GM18858 (cell line): ENCODE results near the gene ATF7.
"Not testable (repeated sequence)": the region's sequence is repeated elsewhere in the genome, so short reads cannot be mapped to it uniquely, and the experiment has no call there.

Source experiments
- ATAC-seq: cut with Tn5 transposase; IDR thresholded peaks from one replicate; pipeline ENCODE4 v1.9.1; 2021; ENCODE audit not compliant: unreplicated experiment

ATF7 gene

DNA sequence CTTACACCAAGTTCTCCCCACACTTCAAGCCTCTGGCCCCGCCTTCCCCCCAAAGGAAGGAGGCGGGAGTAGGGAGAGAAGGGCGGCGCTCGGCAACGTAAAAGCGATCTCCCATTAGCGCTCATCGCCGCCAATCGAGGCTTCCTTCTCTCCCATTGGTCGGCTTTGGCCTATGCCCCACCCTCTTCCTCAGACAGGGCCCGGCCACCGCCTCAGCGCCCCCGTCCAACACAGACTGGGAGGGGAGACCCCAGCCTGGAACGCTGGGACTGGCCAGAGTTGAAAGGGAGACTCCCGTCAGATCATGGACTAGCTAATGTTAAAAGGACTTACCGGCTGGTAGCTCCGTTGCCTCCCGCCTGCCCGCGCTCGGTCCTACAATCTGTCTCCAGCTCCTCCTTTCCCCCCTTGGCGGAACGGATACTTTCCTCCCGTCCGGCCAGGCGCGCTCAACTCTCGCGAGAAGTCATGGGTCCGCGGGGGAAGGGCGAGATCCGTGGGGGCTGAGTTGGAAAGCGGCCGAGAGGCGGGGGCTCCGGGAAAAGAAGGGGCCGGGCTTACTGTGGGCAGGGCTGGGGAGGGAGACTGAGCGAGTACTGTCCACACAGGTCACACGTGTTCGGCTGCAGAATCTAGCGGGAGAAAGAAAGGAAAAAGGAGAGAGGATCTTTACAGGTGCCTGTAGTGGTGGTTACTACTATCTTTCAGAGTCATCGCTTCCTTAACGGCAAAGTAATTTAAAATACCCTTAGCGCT lies at the start of gene ATF7:
Gene ATF7, minus strand, starts transcription at position 437 of the 756 bp plus-strand sequence. CDS start 25,382 bp downstream, outside the sequence.
- ATAC-seq = peak; percentile 89

DNA sequence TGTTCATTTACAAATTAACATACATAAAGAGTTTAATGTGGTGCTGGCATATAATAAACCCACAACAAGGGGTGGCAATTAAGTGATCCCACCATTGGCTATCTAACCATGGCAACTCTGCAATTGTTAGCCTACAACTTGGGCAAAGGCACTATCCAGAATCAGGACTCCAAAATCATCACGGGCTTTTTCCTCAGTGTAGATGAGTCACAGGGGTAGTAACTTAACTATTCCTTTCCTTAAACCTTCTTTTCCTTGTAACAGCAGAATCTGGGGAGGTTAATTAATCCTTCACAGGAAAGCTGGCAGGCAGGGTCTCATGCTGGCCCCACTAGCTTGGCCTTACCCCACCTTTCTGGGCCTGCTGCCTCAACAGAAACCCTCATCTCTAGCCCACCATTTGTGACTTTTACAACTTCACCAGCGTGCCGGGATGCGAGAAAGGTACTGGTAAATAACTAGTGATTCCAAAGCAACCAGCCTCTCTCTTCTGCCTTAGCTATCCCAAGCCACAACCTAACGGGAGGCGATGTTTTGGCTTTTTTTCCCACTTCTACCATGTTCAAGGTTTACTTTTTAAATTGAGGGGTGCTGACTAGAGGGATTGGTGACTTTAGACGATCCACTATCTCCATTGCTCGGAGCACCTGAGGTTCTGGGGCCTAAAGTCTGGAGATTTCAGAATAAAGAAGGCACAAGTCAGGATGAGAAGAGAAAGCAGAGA lies 49.0 kb upstream of the ATF7 start:
- ATAC-seq = no peak

DNA sequence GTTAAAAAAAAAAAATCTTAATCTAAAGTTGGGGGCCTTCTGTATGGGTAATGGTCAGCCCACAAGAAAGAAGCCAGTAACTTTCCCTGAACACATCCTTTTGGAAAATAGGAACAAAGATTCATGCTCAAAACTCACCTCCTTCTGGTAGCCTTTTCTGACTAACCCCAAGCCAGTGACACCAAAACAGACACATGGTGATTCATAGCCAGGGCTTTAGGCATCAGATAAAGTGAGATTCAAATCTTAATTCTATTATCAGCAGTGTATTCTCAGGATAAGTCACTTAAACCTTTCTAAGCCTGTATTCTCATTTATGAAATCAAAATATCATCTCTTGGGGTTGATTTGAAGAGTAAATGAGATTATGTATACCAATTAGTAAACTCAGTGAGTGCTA lies 44.8 kb upstream of the ATF7 start:
- no peak for ATAC-seq

DNA sequence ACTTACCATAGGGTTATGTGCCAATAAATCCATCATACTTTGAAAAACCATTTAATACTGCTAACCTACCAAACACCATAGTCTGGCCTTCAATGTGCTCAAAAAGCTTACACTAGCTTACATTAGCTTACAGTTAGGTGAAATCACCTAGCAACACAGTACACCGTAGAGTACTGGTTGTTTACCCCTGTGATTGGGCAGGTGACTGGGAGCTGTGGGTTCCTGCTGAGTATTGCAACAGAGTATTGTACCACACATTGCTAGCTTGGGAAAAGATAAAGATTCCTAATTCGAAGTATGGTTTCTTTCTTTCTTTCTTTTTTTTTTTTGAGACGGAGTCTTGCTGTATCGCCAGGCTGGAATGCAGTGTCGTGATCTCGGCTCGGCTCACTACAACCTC lies 44.1 kb upstream of the ATF7 start:
- ATAC-seq = no peak

DNA sequence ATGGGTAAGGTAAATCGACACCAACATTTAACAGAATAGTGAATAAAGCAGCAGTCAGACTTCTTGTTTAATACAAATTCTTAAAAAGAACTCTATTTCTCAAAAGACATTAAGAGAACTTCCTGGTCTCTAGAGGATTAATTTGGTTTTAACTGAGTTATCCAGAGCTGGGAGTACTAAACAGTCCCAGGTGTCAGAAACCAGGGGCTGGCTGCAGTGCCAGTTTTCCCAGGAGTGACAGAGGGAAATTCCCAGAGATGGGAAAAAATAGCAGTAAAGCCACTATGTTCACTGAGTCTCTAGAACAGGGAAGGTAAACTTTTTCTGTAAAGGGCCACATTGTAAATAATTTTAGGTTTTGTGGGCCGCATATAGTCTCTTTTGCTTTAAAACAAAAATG lies 40.9 kb upstream of the ATF7 start:
- ATAC-seq = no peak

DNA sequence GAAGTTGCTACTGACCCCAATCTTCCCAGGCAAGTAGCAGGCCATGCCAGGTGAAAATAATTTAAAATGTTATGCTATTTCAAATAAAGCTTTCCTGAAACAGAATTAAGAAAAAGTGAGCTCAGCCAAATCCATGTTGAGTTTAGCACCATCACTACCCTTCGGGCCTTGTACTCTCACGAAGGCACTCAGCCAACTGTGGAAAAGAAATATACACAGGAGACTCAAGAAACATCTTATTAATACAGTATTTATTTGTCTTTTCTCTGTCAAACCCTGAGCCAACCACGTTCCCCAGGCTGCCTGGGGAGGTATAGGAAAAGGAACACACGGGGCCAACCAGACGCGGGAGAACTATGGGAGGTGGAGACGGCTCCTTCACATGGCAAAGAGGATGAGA lies 38.8 kb upstream of the ATF7 start:
- ATAC-seq = no peak

DNA sequence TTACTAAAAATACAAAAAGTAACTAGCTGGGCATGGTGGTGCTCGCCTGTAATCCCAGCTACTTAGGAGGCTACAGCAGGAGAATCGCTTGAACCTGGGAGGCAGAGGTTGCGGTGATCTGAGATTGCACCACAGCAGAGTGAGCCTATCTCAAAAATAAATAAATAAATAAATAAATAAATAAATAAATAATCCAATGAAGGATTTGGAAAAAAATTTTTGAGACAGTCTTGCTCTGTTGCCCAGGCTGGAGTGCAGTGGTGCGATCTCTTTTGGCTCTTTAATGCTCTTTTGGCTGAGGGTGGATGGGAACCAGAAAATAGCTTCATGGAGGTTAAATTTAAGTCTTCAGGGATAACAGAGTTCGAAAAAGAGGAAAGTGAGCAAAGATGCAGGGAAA lies 38.0 kb upstream of the ATF7 start:
- no peak for ATAC-seq

DNA sequence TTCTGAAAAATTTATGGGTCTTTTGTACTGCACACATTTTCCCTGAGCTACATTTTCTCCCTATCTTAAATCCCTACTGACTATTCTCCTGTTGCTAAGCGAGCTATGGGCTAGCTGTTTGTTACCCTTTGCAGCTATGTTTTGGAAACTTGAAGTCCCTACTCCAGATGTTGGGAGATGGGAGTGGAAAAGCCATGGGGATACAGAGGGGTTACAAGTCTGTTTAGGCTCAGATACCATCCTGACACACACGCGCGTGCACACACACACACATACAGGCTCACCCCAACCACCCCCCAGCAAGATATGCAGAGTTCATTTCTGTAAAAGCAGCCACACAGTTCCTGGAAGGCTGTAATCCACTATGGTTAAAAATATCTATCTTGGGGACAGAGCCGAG lies 33.9 kb upstream of the ATF7 start:
- no peak for ATAC-seq

DNA sequence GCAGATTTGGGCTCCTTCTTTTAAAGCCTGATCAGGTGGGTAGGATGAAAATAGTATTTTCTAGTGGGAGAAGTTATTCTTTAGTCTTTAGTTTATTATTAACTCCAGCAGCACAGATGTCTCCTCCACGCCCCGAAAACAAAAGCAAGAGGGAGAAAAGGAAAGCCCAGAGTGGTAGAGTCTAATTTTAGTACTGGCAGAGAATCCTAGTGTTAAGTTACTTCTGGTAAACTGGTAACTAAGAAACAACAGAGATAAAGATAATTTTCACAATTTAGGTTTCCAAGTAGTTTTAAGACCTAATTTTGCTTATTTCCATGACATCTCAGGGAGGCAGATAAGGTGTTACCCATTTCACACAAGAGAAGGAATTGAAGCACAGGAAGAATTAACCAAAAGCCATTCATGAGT lies 33.4 kb upstream of the ATF7 start:
- no peak for ATAC-seq

DNA sequence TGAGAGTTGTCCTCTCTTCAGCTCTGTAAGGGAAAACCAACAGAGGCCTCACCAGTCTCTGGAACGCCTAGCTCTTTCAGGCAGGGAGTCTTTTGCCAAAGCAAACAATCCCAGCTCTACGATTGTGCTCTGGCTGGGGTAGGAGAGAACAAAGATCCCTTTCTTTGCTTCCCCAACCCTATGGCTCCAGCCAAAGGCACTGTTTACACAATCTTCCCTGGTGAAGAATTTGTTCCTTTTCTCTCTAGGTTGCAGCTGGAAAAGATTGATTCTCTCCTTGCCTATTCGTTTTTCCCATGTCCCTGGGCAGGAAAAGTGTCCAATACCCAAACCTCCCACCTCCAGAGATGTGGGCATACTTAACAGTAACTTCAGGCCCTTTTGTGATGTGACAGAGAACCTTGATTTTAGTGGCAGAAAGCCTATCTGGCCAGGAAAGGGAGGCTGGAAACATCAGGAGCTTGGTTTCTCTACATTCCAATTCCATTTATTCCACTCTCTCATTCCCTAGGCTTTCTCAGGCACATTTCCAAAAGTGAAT lies 32.9 kb upstream of the ATF7 start:
- ATAC-seq = no peak

DNA sequence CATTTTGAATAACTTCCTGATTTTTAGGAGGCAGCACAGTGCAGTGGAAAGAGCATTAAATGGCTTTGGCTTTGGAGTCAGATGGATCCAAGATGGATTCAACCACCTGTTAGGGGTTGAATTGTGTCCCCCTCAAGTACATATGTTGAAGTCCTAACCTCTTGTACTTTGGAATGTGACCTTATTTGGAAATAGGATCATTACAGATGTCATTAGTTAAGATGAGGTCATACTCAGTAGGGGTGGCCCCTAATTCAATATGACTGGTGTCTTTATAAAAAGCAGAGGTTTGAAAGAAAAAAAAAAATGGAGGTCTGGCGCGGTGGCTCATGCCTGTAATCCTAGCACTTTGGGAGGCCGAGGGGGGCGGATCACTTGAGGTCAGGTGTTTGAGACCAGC lies 30.9 kb upstream of the ATF7 start:
- ATAC-seq = no peak

DNA sequence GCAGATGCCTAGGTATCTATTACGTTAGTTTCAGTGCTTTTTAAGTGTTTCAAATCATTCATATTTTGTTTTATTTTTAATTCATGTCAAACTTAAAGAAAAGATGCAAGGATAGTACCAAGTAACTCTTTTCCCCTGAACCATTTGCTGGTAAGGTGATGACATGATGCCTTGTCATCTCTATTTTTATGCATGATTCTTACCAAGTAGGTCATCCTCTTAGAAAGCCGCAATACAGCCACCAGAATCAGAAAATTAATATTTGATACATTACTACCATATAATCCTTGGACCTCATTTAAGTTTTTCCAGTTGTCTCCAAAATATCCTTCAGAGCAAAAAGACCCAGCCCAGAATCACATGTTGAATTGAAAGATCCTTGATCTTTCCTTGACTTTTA lies 27.4 kb upstream of the ATF7 start:
- no peak for ATAC-seq

DNA sequence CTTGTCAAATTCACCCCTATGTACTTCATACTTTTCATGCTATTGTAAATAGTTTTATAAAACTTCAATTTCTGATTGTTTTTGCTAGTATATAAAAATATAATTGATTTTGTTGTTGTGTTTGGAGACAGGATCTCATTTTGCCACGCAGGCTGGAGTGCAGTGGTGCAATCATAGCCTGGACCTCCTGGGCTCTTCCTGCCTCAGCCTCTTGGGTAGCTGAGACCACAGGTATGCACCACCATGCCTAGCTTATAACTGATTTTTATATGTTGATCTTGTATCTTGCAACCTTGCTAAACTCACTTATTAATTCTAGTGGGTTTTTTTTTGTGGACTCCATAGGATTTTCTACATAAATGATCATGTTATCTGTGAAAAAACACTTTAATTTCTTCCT lies 26.2 kb upstream of the ATF7 start:
- ATAC-seq = no peak

DNA sequence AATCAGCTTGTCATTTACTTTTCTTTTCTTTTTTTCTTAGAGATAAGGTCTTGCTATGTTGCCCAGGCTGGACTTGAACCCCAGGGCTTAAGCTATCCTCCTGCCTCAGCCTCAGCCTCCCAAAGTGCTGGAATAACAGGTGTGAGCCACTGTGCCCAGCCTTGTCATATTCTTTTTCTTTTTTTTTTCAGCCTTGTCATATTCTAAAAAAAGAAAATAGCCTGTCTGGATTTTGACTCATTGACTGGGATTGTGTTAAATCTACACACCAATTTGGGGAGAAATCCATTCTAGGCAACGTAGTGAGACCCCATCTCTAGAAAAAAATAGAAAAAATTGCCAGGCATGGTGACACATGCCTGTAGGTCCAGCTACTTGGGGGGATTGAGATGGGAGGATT lies 25.6 kb upstream of the ATF7 start:
- no peak for ATAC-seq

DNA sequence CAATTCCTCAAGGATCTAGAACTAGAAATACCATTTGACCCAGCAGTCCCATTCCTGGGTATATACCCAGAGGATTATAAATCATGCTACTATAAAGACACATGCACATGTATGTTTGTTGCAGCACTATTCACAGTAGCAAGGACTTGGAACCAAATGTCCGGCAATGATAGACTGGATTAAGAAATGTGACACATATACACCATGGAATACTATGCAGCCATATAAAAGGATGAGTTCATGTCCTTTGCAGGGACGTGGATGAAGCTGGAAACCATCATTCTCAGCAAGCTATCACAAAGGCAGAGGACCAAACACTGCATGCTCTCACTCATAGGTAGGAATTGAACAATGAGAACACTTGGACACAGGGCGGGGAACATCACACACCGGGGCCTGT lies 20.1 kb upstream of the ATF7 start:
- ATAC-seq = not testable (repeated sequence)

DNA sequence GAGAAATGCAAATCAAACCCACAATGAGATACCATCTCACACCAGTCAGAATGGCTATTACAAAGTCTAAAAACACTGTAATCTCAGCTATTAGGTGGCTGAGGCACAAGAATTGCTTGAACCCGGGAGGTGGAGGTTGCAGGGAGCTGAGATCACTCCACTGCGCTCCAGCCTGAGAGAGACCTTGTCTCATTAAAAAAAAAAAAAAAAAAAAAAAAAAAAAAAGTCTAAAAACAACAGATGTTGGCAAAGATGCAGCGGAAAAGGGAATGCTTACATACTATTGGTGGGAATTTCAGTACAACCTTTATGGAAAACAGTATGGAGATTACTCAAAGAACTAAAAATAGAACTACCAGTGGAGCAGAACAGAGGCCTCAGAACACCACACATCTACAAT lies 19.0 kb upstream of the ATF7 start:
- no peak for ATAC-seq

DNA sequence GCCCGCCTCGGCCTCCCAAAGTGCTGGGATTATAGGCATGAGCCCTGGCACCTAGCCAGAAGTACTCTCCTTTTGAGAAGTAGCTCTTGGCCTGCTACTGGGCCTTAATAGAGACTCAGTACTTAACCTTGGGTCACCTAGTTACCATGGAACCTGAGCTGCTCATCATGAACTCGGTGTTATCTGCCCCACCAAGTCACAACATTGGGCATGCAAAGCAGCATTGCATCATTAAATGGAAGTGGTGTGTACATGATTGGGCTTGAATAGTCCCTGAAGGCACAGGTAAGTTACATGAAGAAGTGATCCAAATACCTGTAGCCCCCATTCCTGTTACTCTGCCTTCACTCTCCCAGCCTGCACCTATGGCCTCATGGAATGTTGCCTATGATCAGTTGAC lies 18.0 kb upstream of the ATF7 start:
- no peak for ATAC-seq

DNA sequence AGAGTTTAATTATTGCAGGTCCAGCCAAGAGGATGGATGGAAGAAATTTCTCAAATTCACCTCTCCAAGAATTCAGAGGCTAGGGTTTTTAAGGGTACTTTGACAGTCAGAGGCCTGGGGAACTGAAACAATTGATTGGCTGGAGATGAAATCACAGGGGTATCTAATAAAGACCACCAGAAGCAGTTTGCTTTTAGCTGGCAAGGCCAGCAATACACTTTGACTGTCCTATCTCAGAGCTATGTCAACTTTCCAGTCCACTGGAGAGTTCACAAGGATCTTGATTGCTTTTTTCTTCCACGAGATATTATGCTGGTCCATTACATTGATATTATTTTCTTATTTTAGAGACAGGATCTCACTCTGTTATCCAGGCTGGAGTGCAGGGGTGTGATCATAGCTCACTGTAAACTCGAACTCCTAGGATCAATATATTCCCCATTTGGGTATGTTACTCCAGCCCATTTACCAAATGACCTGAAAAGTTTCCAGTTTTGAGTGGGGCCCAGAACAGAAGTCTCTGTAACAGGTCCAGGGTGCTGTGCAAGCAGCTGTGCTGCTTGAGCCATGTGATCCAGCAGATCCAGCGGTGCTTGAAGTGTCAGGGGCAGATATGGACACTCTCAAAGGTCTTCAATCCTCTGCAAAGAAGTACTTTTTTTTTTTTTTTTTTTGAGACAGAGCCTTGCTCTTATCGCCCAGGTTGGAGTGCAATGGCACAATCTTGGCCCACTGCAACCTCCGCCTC lies 17.2 kb upstream of the ATF7 start:
- no peak for ATAC-seq

DNA sequence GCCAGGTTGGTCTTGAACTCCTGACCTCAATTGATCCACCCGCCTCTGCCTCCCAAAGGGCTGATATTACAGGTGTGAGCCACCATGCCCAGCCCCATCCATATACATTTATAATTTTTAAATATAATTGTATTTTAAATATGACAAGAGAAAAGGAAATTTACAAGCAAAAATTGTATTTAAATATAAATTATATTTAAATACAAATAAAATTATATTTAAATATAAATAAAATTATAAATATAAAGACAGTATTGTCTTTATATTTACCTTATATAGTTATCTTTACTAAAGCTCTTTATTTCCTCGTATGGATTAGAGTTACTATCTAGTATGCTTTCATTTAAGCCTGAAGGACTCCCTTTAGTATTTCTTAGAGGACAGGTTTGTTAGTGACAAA lies 11.9 kb upstream of the ATF7 start:
- ATAC-seq = no peak

DNA sequence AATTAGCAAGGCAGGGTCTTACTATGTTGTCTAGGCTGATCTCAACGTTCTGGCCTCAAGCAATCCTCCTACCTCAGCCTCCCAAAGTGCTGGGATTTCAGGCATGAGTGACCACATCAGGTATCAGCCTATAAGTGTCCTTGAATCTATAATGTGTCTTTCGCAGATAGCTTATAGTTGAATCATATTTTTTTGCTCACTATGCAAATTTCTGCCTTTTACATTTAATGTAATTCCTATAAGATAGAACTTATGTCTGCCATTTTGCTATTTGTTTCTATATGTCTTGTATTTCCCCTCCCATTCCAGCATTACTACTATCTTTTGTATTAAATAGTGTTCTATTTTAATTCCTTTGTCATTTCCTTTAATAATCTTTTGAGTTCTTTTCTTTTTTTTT lies 10.5 kb upstream of the ATF7 start:
- no peak for ATAC-seq

DNA sequence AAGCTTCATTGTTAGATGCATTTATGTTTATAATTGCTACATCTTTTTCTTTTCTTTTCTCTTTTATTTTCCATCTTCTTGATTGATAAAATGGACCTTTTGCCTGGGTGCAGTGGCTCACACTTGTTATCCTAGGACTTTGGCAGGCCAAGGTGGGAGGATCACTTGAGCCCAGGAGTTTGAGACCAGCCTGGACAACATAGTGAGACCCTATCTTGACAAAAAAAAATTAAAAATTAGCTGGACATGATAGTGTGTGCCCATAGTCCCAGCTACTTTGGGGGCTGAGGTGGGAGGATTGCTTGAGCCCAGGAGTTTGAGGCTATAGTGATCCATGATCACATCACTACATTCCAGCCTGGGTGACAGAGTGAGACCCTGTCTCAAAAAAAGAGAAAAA lies 9.5 kb upstream of the ATF7 start:
- not testable (repeated sequence) for ATAC-seq

DNA sequence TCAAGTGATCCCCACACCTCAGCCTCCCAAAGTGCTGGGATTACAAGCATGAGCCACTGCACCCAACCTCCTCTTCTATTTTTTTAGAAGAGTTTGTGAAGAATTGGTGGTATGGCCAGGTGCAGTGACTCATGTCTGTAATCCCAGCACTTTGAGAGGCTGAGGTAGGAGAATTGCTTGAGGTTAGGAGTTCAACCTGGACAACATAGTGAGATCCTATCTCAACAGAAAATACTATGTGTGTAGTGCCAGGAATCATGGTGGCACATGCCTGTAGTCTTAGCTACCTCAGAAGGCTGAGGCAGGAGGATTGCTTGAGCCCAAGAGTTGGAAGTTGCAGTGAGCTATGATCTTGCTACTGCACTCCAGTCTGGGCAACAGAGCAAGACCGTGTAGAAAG lies 5.5 kb upstream of the ATF7 start:
- ATAC-seq = no peak
